Endothelial cell of umbilical vein (primary cell): ENCODE measurements around the gene PNLDC1. TPM values are rescaled to one million over a fixed set of nuclear protein-coding genes. Genes with fewer than 3 reads are reported as not detected.
A peak's percentile ranks its signal among the peaks of the same experiment; 100 is the strongest.

Source experiments
- BruUV-seq: library from RNA; stranded (reverse); fragments of 400-500 nt; replicated peaks from 2 replicates; lab custom pipeline; 2021; lab: Mats Ljungman, UMichigan
- CTCF ChIA-PET: fragments of 300-600, 350-600 bp; sonication (Branson Sonifier 250); formaldehyde crosslinking; loops from one replicate; lab custom pipeline; 2021; ENCODE audit warnings: antibody characterized with exemption, inconsistent platforms; lab: Charles Lee
- POLR2A ChIA-PET: fragments of 300-600, 350-600 bp; sonication (Branson Sonifier 250); formaldehyde crosslinking; loops from one replicate; lab custom pipeline; 2021; ENCODE audit warnings: antibody characterized with exemption, inconsistent platforms; lab: Charles Lee
- DNase-seq: peaks from one replicate; pipeline ENCODE4 v3.0.0-alpha.2; 2011; ENCODE audit warnings: low read depth, low spot score
- FAIRE-seq: peaks from 2 replicates; lab custom pipeline; 2011; peaks lifted over from hg19 to GRCh38; lab: Jason Lieb, UNC
- H2AFZ ChIP-seq: 2 replicates; pipeline ENCODE4 v1.6.0; 2012; ENCODE audit warnings: low read depth, low read length, control low read depth, inconsistent platforms
- H3K27ac ChIP-seq: 2 replicates; pipeline ENCODE4 v1.5.1; 2011; ENCODE audit warnings: low read depth, mild to moderate bottlenecking, control low read depth, low read length, moderate library complexity; ENCODE audit not compliant: insufficient read depth
- H3K27me3 ChIP-seq, 2 experiments: 2 replicates each; pipeline versions ENCODE4 v1.6.0 to v1.6.1; 2011; ENCODE audit warnings: low read length in 2 of 2, mixed read lengths in 1 of 2; ENCODE audit not compliant: control insufficient read depth in 2 of 2, insufficient read depth in 2 of 2
- H3K36me3 ChIP-seq, 2 experiments: 2 replicates in 1 of 2; 3 replicates in 1 of 2; pipeline ENCODE4 v1.5.1; 2011; ENCODE audit warnings: low read length in 2 of 2, mild to moderate bottlenecking in 1 of 2, moderate library complexity in 1 of 2; ENCODE audit not compliant: control insufficient read depth in 2 of 2, insufficient read depth in 2 of 2; ENCODE audit errors: extremely low read depth in 1 of 2
- H3K4me1 ChIP-seq: 3 replicates; pipeline ENCODE4 v1.5.1; 2011; ENCODE audit warnings: mild to moderate bottlenecking, low read length; ENCODE audit not compliant: control insufficient read depth, insufficient read depth; ENCODE audit errors: extremely low read depth
- H3K4me2 ChIP-seq: 2 replicates; pipeline ENCODE4 v1.6.1; 2011; ENCODE audit warnings: low read length, control low read depth, mixed read lengths; ENCODE audit not compliant: insufficient read depth
- H3K4me3 ChIP-seq, 3 experiments: fragments of 200-600 bp in 1 of 3; sonication (generic), shearing (Covaris generic) in 1 of 3; replicated peaks in 1 of 3; 2 replicates each; pipeline ENCODE4 v1.5.1; 2011 to 2016; ENCODE audit warnings: control low read depth in 3 of 3, low read length in 3 of 3, mild to moderate bottlenecking in 2 of 3, inconsistent platforms in 1 of 3, low read depth in 1 of 3, moderate library complexity in 1 of 3; ENCODE audit not compliant: insufficient read depth in 1 of 3
- H3K79me2 ChIP-seq: 2 replicates; pipeline ENCODE4 v1.6.0; 2012; ENCODE audit warnings: low read length, inconsistent platforms; ENCODE audit not compliant: control insufficient read depth, insufficient read depth
- H3K9ac ChIP-seq: replicated peaks from 2 replicates; pipeline ENCODE3; 2011; ENCODE audit warnings: low read length, control low read depth; ENCODE audit not compliant: insufficient read depth; ENCODE audit errors: extremely low read depth
- H3K9me1 ChIP-seq: replicated peaks from 3 replicates; pipeline ENCODE4 v1.6.0; 2011; ENCODE audit warnings: mild to moderate bottlenecking, low read length; ENCODE audit not compliant: control insufficient read depth, insufficient read depth; ENCODE audit errors: extremely low read depth
- H3K9me3 ChIP-seq: replicated peaks from 2 replicates; pipeline ENCODE4 v1.5.1; 2012; ENCODE audit warnings: low read length, inconsistent platforms; ENCODE audit not compliant: control insufficient read depth, insufficient read depth
- H4K20me1 ChIP-seq: replicated peaks from 2 replicates; pipeline ENCODE3; 2011; ENCODE audit warnings: mild to moderate bottlenecking, low read length; ENCODE audit not compliant: control insufficient read depth, insufficient read depth; ENCODE audit errors: extremely low read depth
- EZH2 ChIP-seq: IDR thresholded peaks from 2 replicates; pipeline ENCODE4 v1.6.1; 2012; ENCODE audit warnings: borderline replicate concordance, low read depth, mild to moderate bottlenecking, moderate library complexity, low read length, inconsistent platforms; ENCODE audit not compliant: severe bottlenecking
- FOS ChIP-seq: IDR thresholded peaks from 2 replicates; pipeline ENCODE4 v1.6.1; 2011; ENCODE audit warnings: mild to moderate bottlenecking, low read length, moderate library complexity, borderline replicate concordance; ENCODE audit not compliant: insufficient read depth
- GATA2 ChIP-seq: IDR thresholded peaks from 2 replicates; pipeline ENCODE4 v1.7.0; 2011; ENCODE audit warnings: low read depth, mild to moderate bottlenecking, moderate library complexity, mixed read lengths, low read length; ENCODE audit not compliant: insufficient read length, insufficient read depth
- JUN ChIP-seq: IDR thresholded peaks from 2 replicates; pipeline ENCODE4 v1.6.1; 2011; ENCODE audit warnings: borderline replicate concordance, low read depth; ENCODE audit not compliant: insufficient read length, insufficient read depth
- MYC ChIP-seq: IDR thresholded peaks from one replicate; pipeline ENCODE4 v1.6.1; 2011; ENCODE audit warnings: mild to moderate bottlenecking, low read depth, low read length
- POLR2A ChIP-seq: IDR thresholded peaks from 2 replicates; pipeline ENCODE4 v1.6.1; 2012; ENCODE audit warnings: low read depth, mild to moderate bottlenecking, control low read depth, low read length
- POLR2AphosphoS5 ChIP-seq: IDR thresholded peaks from 2 replicates; pipeline ENCODE4 v1.6.1; 2012; ENCODE audit warnings: low read depth, mild to moderate bottlenecking, control low read depth, low read length, moderate library complexity; ENCODE audit not compliant: insufficient read depth
- dilution Hi-C: fragments of 300-500 bp; cut with MboI; formaldehyde crosslinking; loops from one replicate; pipeline ENCODE4 v1.15.0; 2019; ENCODE audit warnings: low sequenced_read_pairs; ENCODE audit not compliant: extremely low pct_ligation_motif_present
- intact Hi-C: fragments of 100-400 bp; cut with micrococcal nuclease; formaldehyde crosslinking; loops from one replicate; pipeline ENCODE4 v1.10.0; 2022
- polyA plus RNA-seq, 4 experiments: library from polyadenylated mRNA; depleted of rRNA in 3 of 4; stranded (reverse) in 3 of 4; unstranded in 1 of 4; fragments of >200 nt; gene quantifications; 2 replicates each; pipeline versions ENCODE4 v1.2.1 to v1.2.3, GENCODE V29; 2011 to 2012; ENCODE audit warnings: missing spikeins in 1 of 4
- small RNA-seq: library from RNA; depleted of rRNA; stranded (forward); fragments of <200 nt; gene quantifications from one replicate; pipeline ENCODE3, GENCODE V24; 2012; ENCODE audit warnings: low replicate concordance, low read depth; ENCODE audit not compliant: insufficient read depth, insufficient read length
- total RNA-seq: library from RNA; stranded (reverse); gene quantifications from 2 replicates; pipeline ENCODE4 v1.2.3, GENCODE V29; 2021
- TF ChIP-seq, protein P1 (sequence below), 2 donors: IDR thresholded peaks; 1 replicate in 1 of 2; 2 replicates in 1 of 2; pipeline ENCODE4 v1.5.1; 2011; ENCODE audit warnings: low read length in 2 of 2, mild to moderate bottlenecking in 2 of 2, moderate library complexity in 2 of 2, control low read depth in 1 of 2, inconsistent platforms in 1 of 2, low read depth in 1 of 2; ENCODE audit not compliant: insufficient read depth in 1 of 2; ENCODE audit errors: extremely low read depth in 1 of 2
- TF ChIP-seq, protein P2 (sequence below): IDR thresholded peaks from 2 replicates; pipeline ENCODE4 v1.6.1; 2011; ENCODE audit not compliant: insufficient read depth, insufficient read length

PNLDC1 gene
- total and polyA plus RNA-seq, 2 donors (not counting 3 experiments of a cell fraction or from before 2014, with no cell fraction given) = not detected

DNA sequence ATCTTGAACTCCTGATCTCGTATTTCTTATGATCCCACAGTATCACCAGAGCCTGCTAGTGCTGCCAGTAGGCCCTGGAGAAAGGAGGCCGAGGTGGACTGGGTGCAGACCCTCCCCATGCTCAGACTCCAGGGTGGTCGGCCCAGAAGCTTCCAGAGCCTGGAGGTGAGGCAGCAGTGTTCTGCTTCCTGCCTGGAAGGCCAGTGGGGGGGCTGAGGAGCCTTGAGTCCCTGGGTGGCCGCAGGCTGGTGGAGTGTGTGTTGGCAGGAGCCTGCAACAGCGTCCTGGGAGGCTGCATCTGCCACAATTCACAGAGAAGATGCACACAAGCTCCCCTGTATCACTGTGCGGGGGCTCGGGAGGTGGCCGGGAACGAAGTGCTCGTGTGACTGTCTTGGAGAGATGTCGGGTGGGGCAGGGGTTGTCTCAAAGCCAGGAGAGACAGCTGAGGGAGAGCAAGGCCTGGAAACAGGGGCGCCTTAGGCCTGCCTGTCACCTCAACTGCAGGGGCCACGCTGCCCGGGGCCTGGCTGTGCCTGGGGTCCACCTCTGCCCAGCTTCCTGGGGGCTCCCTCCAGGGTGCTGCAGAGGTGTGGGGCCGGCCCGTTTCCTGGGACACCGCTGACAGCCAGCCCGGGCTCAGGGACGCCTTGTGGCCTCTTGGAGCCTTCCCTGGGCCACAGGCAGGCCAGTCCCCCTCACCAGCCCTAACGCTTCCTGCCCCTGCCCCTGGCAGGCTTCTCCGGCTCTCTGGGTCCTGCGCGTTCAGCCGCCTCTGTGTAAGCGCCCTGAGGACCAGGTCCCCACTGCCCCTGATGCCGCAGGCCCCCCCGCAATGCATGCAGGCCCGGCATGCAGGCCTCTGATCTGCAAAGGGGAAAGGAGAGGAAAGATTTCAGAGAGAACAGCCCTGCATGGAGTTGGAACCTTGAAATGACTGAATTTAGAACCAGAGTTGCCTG is 66.5 kb downstream of the PNLDC1 start:
- CTCF ChIA-PET = interaction anchor here (2.6 kb wide), 1 partner anchor 668 kb away, joined by 7 read pairs; no protein-coding TSS in a partner anchor
- TF ChIP-seq JUN (no peak), GATA2 (no peak), POLR2AphosphoS5 (no peak), FOS (no peak), MYC (no peak), POLR2A (no peak), EZH2 (no peak)
- TF ChIP-seq, protein P1, sequence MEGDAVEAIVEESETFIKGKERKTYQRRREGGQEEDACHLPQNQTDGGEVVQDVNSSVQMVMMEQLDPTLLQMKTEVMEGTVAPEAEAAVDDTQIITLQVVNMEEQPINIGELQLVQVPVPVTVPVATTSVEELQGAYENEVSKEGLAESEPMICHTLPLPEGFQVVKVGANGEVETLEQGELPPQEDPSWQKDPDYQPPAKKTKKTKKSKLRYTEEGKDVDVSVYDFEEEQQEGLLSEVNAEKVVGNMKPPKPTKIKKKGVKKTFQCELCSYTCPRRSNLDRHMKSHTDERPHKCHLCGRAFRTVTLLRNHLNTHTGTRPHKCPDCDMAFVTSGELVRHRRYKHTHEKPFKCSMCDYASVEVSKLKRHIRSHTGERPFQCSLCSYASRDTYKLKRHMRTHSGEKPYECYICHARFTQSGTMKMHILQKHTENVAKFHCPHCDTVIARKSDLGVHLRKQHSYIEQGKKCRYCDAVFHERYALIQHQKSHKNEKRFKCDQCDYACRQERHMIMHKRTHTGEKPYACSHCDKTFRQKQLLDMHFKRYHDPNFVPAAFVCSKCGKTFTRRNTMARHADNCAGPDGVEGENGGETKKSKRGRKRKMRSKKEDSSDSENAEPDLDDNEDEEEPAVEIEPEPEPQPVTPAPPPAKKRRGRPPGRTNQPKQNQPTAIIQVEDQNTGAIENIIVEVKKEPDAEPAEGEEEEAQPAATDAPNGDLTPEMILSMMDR (IDR thresholded peaks at IDR 0.05; ENCODE audit: extremely low read depth in 1 of 2, insufficient read depth in 1 of 2, low read depth in 1 of 2, low read length in 2 of 2) = no peak
- TF ChIP-seq, protein P2, sequence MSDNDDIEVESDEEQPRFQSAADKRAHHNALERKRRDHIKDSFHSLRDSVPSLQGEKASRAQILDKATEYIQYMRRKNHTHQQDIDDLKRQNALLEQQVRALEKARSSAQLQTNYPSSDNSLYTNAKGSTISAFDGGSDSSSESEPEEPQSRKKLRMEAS = no peak
- H4K20me1 ChIP-seq = no peaks in the 10 kb centered on the region
- no peak for DNase-seq
- dilution Hi-C loops (no loop called here), intact Hi-C loops (no loop called here)
- H3K9ac ChIP-seq = no peak overlapping the region
- POLR2A ChIA-PET = no interaction called here
- H3K27ac ChIP-seq = no peak overlapping the region
- BruUV-seq = no TSS peak
- H2AFZ ChIP-seq = no peak overlapping the region
- H3K9me3 ChIP-seq = no peaks in the 10 kb centered on the region
- no peaks in the 10 kb centered on the region for H3K9me1 ChIP-seq
- no peaks in the 10 kb centered on the region for H3K36me3 ChIP-seq
- FAIRE-seq = no peak
- H3K4me1 ChIP-seq = no peaks in the 10 kb centered on the region
- no peak overlapping the region for H3K4me2 ChIP-seq
- H3K27me3 ChIP-seq = no peaks in the 10 kb centered on the region
- H3K4me3 ChIP-seq = no peak overlapping the region
- no peaks in the 10 kb centered on the region for H3K79me2 ChIP-seq

Small RNAs within 50 kb of the gene (small RNA-seq; reads per million reads assigned to genes)
- 63.7 reads per million, percentile 94 among the genes with 10 or more reads in this experiment for gene SNORA20
- not detected for gene SNORA29

Other genes starting within 250 kb of the PNLDC1 start
- 58.9 and 62.7 TPM in 2 replicates for gene SOD2, start 107.0 kb upstream of the PNLDC1 start, total RNA-seq
- 27.7 and 31.6 TPM in 2 replicates for gene SOD2, start 107.0 kb upstream of the PNLDC1 start, polyA plus RNA-seq
- gene WTAP, start 72.8 kb upstream of the PNLDC1 start, total RNA-seq = 75.6 and 81.6 TPM in 2 replicates
- 16.5 and 21.7 TPM in 2 replicates for gene WTAP, start 72.8 kb upstream of the PNLDC1 start, polyA plus RNA-seq
- gene ACAT2, start 38.2 kb upstream of the PNLDC1 start, total RNA-seq = 114 and 131 TPM in 2 replicates
- 32.3 and 44.6 TPM in 2 replicates for gene ACAT2, start 38.2 kb upstream of the PNLDC1 start, polyA plus RNA-seq
- 288 and 302 TPM in 2 replicates for gene TCP1, start 10.7 kb upstream of the PNLDC1 start, total RNA-seq
- 112 and 168 TPM in 2 replicates for gene TCP1, start 10.7 kb upstream of the PNLDC1 start, polyA plus RNA-seq
- gene MRPL18, start 9.8 kb upstream of the PNLDC1 start, total RNA-seq = 70.7 and 70.8 TPM in 2 replicates
- gene MRPL18, start 9.8 kb upstream of the PNLDC1 start, polyA plus RNA-seq = 40.5 and 55.4 TPM in 2 replicates
- gene MAS1, start 90.7 kb downstream of the PNLDC1 start, total RNA-seq = not detected in 2 replicates
- gene MAS1, start 90.7 kb downstream of the PNLDC1 start, polyA plus RNA-seq = not detected in 2 replicates
- gene IGF2R, start 168.8 kb downstream of the PNLDC1 start, total RNA-seq = 59.7 and 60.2 TPM in 2 replicates
- 11.3 and 16.3 TPM in 2 replicates for gene IGF2R, start 168.8 kb downstream of the PNLDC1 start, polyA plus RNA-seq